GM19025 (cell line): ENCODE results near the gene SLC12A7.

Source experiments
- ATAC-seq: cut with Tn5 transposase; IDR thresholded peaks from one replicate; pipeline ENCODE4 v1.9.1; 2021; ENCODE audit warnings: mild to moderate bottlenecking, low read depth, moderate library complexity; ENCODE audit not compliant: unreplicated experiment

SLC12A7 gene

GRCh38 chr5:1055896-1056610 lies 55.8 kb downstream of the SLC12A7 start:
- no peak for ATAC-seq

GRCh38 chr5:1054799-1055775 lies 56.8 kb downstream of the SLC12A7 start:
- ATAC-seq = no peak

GRCh38 chr5:1054018-1054798 lies 57.7 kb downstream of the SLC12A7 start:
- ATAC-seq = no peak

GRCh38 chr5:1053391-1054017 lies 58.4 kb downstream of the SLC12A7 start:
- no peak for ATAC-seq

- no peak for ATAC-seq
Measured at GRCh38 chr5:1052641-1053390, 59.0 kb downstream of the SLC12A7 start.

GRCh38 chr5:1052076-1052475 lies 59.8 kb downstream of the SLC12A7 start:
- no peak for ATAC-seq

GRCh38 chr5:1051366-1051720 lies 60.5 kb downstream of the SLC12A7 start:
- ATAC-seq = no peak

- ATAC-seq = no peak
Measured at GRCh38 chr5:1050423-1051365, 61.2 kb downstream of the SLC12A7 start.

GRCh38 chr5:1048861-1049838 lies 62.7 kb downstream of the SLC12A7 start:
- no peak for ATAC-seq

- ATAC-seq = no peak
Measured at GRCh38 chr5:1048162-1048721, 63.6 kb downstream of the SLC12A7 start.

- no peak for ATAC-seq
Measured at GRCh38 chr5:1047332-1047965, 64.4 kb downstream of the SLC12A7 start.

GRCh38 chr5:1045960-1046560 lies 65.8 kb downstream of the SLC12A7 start:
- ATAC-seq = no peak

- no peak for ATAC-seq
Measured at GRCh38 chr5:1044117-1044516, 67.7 kb downstream of the SLC12A7 start.

- ATAC-seq = no peak
Measured at GRCh38 chr5:1043327-1043726, 68.5 kb downstream of the SLC12A7 start.

GRCh38 chr5:1042626-1043025 lies 69.2 kb downstream of the SLC12A7 start:
- no peak for ATAC-seq
